NT2/D1 (cell line): ENCODE results near the gene ABHD11.

ENCODE experiments used
- SUZ12 ChIP-seq: IDR thresholded peaks from 2 replicates; pipeline ENCODE4 v1.6.1; 2011; ENCODE audit not compliant: insufficient read length, insufficient read depth; ENCODE audit errors: extremely low read depth
- YY1 ChIP-seq: IDR thresholded peaks from 2 replicates; pipeline ENCODE4 v1.6.1; 2011; ENCODE audit not compliant: insufficient read length, insufficient read depth
- ZNF274 ChIP-seq: IDR thresholded peaks from 2 replicates; pipeline ENCODE4 v1.6.1; 2011; ENCODE audit warnings: mild to moderate bottlenecking, low read depth, low read length

- TF ChIP-seq ZNF274 (no peak), YY1 (no peak), SUZ12 (no peak)
Measured at GRCh38 chr7:73723813-73724212, 14.8 kb downstream of the ABHD11 start.
